GM21717 (cell line): ENCODE data around the gene CCDC88B.

ENCODE experiments used
- ATAC-seq: cut with Tn5 transposase; IDR thresholded peaks from one replicate; pipeline ENCODE4 v1.9.1; 2021; ENCODE audit warnings: mild to moderate bottlenecking, moderate library complexity; ENCODE audit not compliant: unreplicated experiment

CCDC88B gene

DNA sequence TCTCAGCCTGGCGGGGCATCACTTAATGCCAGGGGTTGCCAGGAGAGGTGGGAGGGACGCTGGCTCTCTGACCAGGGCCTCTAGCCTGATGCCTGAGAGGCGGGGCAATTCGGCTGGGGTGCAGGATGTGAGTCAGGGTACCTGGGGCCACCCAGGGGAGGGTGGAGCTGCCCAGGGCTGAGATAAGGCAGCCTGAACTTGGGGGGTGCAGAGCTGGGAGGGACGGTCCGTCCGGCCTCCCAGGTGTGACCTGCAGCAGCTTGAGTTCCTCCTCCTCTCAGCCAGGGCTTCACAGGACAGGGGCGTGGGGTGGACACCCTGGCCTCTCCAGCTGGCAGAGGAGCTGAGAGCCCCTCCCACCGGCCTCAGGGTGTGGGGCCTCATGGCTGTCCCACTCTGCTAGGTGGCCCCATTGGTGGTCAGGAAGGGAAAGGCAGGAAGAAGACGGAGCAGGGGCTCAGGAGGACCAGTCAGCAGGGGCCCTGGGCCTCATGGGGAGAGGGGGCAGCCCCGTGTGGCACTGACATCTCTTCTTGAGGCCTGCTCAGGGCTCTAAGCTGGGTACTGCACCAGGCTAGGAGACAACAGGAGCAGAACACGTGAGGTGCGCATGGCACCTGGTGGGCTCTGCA lies 18.0 kb downstream of the CCDC88B start:
- ATAC-seq = no peak

DNA sequence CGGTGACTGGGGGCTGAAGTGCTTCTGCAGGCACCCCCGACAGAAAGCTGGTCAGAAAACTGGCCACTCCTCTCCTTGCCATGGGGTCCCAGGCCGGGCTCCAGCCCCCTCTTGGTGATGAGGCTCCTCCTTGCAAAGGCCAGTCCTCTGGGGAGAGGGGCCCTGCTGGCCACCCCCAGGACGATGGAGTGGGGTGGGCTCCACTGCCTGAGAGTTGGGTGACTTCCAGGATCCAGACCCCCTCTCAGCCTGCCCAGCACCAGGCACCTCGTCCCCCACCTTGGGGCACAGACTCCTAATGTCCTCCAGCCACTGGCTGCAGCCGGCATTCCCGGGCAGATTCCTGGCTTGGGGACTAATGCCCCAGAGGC lies 18.5 kb downstream of the CCDC88B start:
- no peak for ATAC-seq

DNA sequence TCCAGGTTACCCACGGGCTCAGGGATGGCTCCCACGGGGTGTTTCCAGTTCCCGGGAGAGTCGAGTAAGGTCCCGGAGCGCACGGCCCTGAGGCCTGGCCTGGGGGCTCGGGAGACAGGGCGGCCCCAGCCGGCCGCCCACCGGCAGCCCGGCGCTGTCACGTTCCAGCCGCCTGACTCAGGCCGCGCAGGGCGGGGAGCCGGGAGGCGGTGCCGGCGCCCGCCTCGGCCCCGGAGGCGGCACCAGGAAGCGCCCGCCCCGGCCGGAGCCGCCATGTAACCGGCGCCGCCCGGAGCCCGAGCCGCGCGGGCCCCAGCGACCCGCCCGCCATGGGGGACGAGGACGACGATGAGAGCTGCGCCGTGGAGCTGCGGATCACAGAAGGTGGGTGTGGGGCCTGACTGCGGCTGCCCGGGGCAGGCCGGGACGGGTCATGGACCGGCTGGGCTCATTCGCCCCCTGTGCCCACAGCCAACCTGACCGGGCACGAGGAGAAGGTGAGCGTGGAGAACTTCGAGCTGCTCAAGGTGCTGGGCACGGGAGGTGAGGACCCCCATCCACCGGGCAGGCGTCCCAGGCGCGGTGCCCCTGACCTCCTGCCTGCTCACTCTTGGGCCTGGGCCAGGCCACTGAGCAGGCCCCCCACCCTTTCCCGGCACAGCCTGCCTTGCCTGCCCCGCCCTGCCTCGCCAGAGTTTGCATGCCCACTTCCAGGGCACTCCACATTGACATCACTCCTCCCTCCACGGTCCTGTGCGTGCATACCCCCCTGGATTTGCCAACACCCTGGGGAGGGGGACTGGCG lies 19.1 kb downstream of the CCDC88B start, which contains the start of gene RPS6KA4:
TSS of gene RPS6KA4 (plus strand) at position 256 of the 805 bp plus-strand sequence. CDS start at position 330, 74 bp downstream.
- ATAC-seq = no peak

DNA sequence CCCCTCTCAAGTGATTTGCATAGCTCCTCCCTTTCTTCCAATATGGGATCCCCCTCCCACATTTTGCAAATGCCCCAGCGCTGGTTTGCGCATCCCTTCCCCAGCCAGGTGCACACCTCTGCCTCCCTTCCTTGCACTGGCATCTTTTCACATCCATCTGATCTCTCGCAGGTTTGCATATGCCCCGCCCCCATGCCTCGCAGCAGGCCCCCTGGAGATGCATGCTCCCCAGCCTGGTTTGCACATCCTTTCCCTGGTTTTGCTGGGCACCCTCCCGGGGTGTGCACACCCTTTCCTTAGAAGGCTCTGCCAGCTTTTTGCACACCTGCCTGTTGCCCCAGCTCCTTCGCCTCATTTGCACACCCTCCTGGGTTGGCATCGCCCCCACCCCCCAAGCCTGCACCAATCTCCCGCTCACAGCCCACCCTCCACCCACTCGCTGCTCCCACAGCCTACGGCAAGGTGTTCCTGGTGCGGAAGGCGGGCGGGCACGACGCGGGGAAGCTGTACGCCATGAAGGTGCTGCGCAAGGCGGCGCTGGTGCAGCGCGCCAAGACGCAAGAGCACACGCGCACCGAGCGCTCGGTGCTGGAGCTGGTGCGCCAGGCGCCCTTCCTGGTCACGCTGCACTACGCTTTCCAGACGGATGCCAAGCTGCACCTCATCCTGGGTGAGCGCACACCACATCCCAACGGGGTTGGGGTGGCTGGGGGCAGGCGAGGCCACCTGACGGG lies 19.9 kb downstream of the CCDC88B start:
- no peak for ATAC-seq

DNA sequence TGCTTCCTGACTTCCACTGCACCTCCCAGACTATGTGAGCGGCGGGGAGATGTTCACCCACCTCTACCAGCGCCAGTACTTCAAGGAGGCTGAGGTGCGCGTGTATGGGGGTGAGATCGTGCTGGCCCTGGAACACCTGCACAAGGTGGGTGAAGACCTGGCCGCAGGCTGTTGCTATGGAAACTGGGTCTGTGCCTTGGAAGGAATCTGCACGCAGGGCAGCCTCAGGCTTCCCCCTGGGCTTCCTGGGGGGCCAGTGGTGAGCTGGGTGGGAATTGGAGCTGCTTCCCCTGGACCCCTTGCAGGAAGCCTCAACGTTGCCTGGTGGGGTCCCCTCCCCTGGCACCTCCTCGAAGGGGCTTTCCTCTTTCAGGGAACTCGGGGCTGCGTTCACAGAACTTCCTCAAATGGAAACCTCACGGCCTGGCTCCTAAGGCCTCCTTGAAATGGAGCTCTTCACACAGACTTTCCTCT lies 20.5 kb downstream of the CCDC88B start:
- no peak for ATAC-seq

DNA sequence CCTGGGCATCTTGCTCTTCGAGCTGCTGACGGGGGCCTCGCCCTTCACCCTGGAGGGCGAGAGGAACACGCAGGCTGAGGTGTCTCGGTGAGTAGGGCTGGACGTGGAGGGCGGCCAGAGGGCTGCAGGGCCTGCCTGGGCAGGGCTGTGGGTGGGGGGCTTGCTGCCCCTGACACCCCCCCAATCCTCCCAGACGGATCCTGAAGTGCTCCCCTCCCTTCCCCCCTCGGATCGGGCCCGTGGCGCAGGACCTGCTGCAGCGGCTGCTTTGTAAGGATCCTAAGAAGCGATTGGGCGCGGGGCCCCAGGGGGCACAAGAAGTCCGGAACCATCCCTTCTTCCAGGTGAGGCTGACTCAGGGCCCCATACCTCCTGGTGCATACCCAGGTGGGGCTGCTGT lies 21.7 kb downstream of the CCDC88B start:
- no peak for ATAC-seq

DNA sequence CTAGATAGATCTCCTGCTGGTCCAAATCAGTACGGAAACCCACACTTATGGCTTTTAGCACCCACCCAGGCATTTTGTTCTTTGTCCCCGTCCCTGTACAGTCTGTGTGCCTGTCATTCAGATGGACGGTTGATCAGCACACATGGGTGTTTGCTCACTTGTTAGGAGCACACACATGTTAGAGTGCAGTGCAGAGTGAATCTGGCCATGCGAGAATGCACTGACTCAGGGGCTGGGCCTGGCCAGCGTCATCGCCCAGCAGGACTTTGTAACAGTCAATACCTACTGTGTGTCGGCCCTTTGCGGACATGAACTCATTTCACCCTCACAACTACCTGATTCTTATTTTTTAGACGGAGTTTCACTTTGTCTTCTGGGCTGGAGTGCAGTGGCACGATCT lies 22.3 kb downstream of the CCDC88B start:
- ATAC-seq = no peak

DNA sequence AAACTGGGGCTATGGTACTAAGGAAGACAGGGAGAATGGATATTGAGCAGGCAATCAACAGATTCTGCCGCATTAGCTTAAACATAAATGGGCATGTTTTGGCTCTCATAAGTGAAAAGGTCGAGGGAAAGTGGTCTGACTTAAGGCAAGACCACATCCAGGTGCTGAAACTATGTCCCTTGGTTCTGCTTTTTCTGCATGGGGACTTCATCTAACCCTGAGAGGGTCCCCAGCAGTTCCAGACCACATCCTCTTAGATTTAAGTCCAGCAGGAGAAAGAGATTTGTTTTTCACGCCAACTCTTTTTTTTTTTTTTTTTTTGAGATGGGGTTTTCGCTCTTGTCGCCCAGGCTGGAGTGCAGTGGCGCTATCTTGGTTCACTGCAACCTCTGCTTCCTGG lies 24.4 kb downstream of the CCDC88B start:
- ATAC-seq = no peak

DNA sequence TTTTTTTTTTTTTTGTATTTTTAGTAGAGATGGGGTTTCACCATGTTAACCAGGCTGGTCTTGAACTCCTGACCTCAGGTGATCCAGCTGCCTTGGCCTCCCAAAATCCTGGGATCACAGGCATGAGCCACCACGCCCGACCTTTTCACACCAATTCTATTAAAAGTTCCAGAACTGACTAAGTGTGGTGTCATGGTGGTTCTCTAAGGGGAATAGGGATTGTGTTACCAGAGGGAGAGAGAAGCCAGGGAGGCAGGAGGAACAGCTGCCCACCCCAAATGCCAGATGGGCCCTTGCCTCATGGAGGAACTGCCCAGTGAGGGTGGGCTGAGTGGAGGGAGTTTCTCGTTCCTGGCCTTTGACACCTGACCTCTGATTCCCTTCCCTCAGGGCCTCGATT lies 24.9 kb downstream of the CCDC88B start:
- ATAC-seq = no peak

DNA sequence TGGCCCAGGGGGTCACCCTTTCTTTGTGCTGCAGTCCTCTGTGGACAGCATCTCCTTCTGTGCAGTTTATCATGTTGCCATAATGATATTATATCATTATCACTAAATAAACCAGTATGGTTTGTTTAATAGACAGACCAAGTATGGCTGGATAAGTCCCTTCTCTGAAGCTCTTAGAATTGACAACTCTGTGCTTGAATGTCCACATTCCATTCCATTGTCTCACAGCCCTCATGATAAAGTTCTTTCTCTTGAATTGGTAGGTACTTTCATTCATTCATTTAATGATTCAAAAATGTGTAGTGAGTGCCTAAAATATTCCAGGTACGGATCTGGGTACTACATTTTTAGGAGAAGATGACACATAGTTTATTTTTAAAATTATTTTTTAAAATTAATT lies 26.7 kb downstream of the CCDC88B start:
- no peak for ATAC-seq

DNA sequence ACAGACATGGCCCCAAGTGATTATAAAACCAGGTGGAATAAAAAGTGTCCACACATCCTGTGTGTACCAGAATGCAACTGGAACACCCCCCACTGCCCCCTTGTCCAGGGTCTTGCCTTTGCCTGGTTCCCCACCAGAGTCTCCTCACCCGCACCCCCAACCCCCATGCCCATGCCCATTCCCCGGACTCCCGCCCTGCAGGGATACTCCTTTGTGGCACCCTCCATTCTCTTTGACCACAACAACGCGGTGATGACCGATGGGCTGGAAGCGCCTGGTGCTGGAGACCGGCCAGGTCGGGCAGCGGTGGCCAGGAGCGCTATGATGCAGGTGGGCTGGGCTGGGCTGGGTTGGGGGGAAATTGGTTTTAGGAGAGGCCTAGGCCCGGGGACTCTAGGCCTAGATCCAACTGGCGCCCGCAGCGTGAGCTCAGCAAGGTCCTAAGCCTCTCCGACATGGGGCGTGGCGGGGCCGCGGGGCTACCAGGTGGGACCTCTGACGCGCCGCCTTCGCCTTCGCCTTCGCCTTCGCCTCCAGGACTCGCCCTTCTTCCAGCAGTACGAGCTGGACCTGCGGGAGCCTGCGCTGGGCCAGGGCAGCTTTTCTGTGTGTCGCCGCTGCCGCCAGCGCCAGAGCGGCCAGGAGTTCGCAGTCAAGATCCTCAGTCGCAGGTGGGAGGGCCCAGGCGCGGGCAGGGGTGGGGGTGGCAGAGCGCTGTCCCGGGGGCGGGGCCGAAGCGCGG lies 28.1 kb downstream of the CCDC88B start:
- no peak for ATAC-seq

DNA sequence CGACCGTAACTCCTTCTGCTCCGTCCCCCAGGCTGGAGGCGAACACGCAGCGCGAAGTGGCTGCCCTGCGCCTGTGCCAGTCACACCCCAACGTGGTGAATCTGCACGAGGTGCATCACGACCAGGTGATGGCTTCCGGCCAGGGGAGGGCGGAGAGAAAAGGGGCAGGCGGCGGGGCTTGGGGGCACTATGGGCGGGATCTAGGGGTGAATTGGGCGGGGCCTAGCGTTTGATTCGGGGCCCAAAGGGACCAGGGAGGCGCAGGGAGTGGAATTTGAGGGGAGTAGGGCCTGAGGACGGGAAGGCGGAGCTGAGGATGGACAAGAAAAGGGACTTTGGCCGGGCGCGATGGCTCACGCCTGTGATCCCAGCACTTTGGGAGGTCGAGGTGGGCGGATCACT lies 28.7 kb downstream of the CCDC88B start:
- ATAC-seq = no peak

DNA sequence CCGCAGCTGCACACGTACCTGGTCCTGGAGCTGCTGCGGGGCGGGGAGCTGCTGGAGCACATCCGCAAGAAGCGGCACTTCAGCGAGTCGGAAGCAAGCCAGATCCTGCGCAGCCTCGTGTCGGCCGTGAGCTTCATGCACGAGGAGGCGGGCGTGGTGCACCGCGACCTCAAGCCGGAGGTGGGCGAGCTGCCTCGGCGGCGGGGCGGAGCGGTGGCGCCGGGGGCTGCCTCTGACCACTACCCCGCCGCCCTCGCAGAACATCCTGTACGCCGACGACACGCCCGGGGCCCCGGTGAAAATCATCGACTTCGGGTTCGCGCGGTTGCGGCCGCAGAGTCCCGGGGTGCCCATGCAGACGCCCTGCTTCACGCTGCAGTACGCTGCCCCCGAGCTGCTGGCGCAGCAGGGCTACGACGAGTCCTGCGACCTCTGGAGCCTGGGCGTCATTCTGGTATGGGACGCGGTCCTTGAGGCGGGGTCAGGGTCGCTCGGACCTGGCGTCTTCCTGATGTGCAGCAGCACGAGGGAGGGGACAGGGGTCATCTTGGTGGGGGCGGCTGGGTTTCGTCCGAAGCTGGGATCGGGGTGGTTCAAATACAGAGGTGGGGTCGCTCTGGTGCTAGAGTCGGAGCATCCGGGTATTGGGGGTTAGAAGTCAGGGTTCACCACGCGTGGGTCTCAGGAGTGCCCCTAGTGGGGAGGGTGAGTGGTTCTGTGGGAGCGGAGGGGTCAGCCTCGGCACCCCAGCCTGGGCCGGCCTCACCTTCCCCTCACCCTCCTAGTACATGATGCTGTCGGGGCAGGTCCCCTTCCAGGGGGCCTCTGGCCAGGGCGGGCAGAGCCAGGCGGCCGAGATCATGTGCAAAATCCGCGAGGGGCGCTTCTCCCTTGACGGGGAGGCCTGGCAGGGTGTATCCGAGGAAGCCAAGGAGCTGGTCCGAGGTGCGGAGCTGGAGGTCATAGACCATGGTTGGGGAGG lies 29.7 kb downstream of the CCDC88B start:
- no peak for ATAC-seq

DNA sequence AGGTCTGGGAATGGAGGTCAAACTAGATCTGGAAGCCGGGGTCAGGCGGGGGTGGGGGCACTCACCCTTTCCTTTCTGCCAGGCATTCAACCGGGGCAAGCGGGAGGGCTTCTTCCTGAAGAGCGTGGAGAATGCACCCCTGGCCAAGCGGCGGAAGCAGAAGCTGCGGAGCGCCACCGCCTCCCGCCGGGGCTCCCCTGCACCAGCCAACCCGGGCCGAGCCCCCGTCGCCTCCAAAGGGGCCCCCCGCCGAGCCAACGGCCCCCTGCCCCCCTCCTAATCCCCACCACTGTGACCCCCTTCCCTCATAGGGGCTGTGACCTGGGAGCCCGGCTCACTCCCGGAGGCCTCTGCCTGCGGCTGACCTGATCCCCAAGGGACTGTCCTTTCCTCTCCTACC lies 31.2 kb downstream of the CCDC88B start:
- no peak for ATAC-seq

DNA sequence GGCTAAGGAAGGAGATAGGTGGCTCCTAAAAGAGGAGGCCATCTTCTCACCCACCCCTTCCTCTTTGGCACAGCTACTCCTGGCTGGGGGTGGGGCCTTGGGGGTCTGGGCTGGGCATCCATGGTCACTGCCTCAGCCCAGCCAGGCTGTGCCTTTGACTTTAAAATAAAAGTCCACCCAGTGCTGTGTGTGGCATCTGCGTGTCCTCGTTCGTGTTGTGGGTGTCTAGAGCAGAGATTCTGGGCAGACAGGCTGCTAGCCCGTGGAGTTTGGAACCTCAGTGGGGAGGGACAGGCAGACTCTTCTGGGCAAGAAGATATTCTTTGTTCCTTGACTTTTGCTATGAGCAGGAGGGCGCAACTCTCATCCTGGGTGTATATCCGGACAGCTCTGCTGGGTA lies 32.0 kb downstream of the CCDC88B start:
- ATAC-seq = no peak

DNA sequence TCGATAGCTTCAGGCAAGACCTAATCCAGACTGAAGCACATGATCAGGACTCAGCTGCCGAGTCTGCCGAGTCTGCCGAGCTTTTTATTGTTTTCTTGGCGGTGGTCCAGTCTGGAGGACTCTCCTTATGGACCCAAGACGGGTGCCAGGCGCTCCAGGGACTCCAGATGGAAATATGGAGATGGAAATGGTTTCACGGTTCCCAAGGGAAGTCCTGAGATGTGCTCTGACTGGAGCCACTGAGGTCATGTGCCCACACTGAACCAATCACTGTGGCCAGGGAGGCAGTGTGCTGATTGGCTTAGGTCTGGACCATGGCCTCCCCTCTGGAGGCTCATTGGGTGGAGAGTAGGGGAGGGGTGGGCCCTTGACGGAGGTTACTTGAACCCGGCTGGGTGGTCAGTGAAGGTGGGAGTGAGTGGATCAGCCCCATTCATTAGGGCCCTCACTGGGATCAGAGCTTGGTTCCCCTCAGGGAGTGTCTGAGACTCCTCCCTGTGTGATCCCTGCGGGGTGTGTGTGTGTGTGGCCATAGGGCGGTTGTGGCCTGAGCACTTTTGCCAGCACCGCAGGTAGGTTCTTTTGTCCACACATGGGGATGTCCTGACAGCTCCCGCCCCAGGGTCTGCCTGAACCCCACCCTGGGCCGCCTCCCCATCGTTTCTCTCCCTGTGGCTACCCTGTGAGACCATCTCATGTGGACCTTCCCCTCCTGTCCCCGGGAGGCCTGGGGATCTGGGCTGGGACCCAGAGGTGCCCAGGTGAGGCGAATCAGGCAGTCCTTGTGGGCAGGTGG lies 33.0 kb downstream of the CCDC88B start:
- ATAC-seq = no peak

DNA sequence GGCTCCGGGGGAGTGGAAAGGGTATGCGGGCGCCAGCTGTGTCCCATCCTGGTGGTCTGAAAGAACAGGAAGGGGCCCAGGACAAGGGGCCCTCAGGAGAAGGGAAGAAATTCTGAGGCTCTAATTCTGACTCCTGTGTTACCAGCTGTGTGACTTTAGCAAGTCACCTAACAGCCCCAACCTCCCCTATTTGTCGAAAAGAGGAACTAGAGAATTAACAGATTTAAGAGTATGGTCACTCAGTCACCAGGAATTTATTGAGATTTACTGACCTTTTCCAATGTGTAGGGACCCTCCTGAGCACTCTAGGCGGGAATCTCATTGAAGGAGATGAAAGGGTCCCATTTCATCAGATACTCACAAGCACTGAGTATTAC lies 33.6 kb downstream of the CCDC88B start:
- ATAC-seq = no peak

DNA sequence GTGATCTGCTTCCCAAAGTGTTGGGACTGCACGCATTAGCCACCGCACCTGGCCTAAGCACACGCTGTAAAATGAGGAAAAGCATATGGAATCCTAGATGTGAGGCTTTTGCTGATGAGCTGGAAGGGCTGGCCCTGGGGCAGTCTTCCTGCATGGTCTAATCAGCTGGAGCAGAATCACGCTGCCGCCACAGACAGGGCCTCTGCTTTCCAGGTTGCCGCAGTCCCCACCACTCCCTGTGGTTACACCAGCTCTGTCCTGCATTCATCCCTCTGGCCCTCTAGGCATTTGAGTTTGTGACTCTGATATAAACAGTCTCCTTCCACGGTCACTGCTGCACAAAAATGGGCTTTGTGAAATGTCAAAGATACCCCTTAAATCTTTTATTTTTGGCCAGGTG lies 36.1 kb downstream of the CCDC88B start:
- no peak for ATAC-seq

DNA sequence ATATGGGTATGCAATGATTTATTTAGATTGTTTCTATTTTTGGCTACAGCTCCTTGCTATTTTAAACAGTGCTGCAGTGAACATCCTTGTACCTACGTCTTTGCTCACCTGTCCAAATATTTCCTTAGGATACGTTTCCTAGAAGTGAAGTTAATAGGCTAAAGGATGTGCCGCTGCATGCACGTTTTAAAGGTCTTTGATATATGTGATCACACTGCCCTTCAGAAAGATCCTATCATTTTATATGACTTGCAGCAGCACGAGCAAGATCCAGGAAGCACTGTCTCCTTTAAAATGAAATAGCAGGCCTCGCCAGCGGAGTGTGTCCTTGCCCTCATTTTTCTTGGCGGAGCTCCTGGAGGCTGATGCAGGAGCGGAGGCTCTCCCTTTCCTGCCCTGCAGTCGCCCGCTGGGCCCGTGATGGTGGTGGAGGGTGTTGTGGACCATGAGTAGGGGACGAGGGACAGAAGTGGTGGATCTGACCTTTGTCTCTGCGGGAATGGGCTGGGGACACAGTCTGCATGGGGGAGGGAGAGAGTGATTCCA lies 38.4 kb downstream of the CCDC88B start:
- no peak for ATAC-seq
